ENCODE results near the gene MCF2L2. TPM values are rescaled to one million over a fixed set of nuclear protein-coding genes. Genes with fewer than 3 reads are reported as not detected.

Gene MCF2L2
- total and polyA plus RNA-seq, 2 experiments from 2014 or later: 6.7 to 14.6 TPM

DNA sequence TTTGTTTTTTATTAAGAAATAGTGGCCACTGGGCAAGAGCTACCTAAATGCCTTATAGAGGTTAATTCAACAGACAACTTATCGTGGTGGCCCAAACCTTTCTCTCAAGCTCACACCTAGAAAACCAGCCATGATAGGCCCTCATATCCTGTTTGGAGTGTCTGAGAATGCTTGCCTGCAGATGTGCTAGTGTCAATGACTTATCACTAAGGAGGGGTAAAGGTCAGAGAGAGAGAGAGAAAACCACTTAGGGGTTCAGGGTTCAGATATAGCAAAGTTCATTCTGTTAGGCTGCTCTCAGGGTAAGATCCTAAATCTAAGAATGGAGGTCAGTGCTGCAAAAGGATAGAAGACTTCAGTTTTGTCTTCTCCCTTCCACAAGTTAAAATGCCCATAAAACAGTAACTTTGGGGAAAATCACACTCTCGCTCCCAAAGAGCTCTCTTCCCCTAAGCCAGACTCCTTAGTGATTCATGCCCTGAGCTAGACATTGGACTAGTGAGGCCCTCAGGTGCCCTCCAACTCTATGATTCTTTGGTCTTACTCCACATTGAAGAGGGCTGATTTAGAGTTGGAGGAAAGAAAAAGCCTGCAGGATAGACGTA lies 205.7 kb downstream of the MCF2L2 start:
- no peaks in the 10 kb centered on the region for H4K20me1 ChIP-seq (replicated peaks; ENCODE audit: insufficient read depth)
- no peak for ATAC-seq
- H3K4me1 ChIP-seq (ENCODE audit: insufficient read depth): no peaks in the 10 kb centered on the region
- H3K4me2 ChIP-seq: no peak overlapping the region
- no peaks in the 10 kb centered on the region for H3K9me2 ChIP-seq (ENCODE audit: insufficient read depth)
- H3K27me3 ChIP-seq (ENCODE audit: insufficient read depth): no peaks in the 10 kb centered on the region
- no peak overlapping the region for H3K4me3 ChIP-seq
- Mint-ChIP-seq H3K4me1 (peaks cover 4% of the 10 kb centered on the region; the same call in 2 of the 3 replicates), H3K9me3 (no peaks in the 10 kb centered on the region), H3K27me3 (ENCODE audit: insufficient read depth, low read depth, poor library complexity) (no peaks in the 10 kb centered on the region), H3K36me3 (ENCODE audit: low read depth) (no peaks in the 10 kb centered on the region), H3K27ac (no peak overlapping the region), H3K4me3 (no peak overlapping the region)
- H3K27ac ChIP-seq (ENCODE audit: low read depth): no peak overlapping the region
- no peak overlapping the region for H2AFZ ChIP-seq
- TF ChIP-seq, protein P1, sequence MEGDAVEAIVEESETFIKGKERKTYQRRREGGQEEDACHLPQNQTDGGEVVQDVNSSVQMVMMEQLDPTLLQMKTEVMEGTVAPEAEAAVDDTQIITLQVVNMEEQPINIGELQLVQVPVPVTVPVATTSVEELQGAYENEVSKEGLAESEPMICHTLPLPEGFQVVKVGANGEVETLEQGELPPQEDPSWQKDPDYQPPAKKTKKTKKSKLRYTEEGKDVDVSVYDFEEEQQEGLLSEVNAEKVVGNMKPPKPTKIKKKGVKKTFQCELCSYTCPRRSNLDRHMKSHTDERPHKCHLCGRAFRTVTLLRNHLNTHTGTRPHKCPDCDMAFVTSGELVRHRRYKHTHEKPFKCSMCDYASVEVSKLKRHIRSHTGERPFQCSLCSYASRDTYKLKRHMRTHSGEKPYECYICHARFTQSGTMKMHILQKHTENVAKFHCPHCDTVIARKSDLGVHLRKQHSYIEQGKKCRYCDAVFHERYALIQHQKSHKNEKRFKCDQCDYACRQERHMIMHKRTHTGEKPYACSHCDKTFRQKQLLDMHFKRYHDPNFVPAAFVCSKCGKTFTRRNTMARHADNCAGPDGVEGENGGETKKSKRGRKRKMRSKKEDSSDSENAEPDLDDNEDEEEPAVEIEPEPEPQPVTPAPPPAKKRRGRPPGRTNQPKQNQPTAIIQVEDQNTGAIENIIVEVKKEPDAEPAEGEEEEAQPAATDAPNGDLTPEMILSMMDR (conservative IDR thresholded peaks at IDR 0.05; ENCODE audit: low read depth in 2 of 2): no peak
- TF ChIP-seq CREB1 (CRISPR knock-in tag; IDR thresholded peaks at IDR 0.05; ENCODE audit: low read depth): no peak
- TF ChIP-seq, protein P2, sequence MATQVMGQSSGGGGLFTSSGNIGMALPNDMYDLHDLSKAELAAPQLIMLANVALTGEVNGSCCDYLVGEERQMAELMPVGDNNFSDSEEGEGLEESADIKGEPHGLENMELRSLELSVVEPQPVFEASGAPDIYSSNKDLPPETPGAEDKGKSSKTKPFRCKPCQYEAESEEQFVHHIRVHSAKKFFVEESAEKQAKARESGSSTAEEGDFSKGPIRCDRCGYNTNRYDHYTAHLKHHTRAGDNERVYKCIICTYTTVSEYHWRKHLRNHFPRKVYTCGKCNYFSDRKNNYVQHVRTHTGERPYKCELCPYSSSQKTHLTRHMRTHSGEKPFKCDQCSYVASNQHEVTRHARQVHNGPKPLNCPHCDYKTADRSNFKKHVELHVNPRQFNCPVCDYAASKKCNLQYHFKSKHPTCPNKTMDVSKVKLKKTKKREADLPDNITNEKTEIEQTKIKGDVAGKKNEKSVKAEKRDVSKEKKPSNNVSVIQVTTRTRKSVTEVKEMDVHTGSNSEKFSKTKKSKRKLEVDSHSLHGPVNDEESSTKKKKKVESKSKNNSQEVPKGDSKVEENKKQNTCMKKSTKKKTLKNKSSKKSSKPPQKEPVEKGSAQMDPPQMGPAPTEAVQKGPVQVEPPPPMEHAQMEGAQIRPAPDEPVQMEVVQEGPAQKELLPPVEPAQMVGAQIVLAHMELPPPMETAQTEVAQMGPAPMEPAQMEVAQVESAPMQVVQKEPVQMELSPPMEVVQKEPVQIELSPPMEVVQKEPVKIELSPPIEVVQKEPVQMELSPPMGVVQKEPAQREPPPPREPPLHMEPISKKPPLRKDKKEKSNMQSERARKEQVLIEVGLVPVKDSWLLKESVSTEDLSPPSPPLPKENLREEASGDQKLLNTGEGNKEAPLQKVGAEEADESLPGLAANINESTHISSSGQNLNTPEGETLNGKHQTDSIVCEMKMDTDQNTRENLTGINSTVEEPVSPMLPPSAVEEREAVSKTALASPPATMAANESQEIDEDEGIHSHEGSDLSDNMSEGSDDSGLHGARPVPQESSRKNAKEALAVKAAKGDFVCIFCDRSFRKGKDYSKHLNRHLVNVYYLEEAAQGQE (IDR thresholded peaks at IDR 0.05; ENCODE audit: unreplicated experiment): no peak
- H3K79me2 ChIP-seq (replicated peaks; ENCODE audit: insufficient read depth): no peaks in the 10 kb centered on the region
- H3K36me3 ChIP-seq (ENCODE audit: insufficient read depth): no peaks in the 10 kb centered on the region
- H3F3A ChIP-seq (replicated peaks; ENCODE audit: low read depth): no peaks in the 10 kb centered on the region
- DNase-seq (ENCODE audit: low spot score): no peak

DNA sequence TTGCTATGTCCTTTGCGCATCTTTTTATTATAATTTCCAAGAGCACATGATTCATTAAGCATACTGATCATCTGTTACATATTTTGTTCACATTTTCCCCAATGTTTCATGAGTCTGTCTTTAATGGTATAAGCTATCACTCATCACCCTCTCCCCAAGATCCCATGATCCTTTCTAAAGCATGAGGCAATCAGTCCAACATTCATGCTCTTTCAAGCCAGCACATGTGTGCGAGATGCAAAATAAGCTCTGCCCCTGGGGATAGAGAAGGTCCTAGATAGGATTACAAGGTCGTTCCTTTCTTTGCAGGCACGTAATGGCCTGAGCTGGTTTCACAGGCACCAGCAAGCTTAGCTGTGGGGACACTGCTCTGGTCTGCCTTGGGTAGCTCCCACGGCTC lies 207.6 kb downstream of the MCF2L2 start:
- Histone ChIP-seq H3F3A (replicated peaks; ENCODE audit: low read depth) (no peaks in the 10 kb centered on the region), H4K20me1 (replicated peaks; ENCODE audit: insufficient read depth) (no peaks in the 10 kb centered on the region), H3K4me3 (no peak overlapping the region), H3K27me3 (ENCODE audit: insufficient read depth) (no peaks in the 10 kb centered on the region), H3K27ac (ENCODE audit: low read depth) (no peak overlapping the region), H3K79me2 (replicated peaks; ENCODE audit: insufficient read depth) (no peaks in the 10 kb centered on the region), H3K9me2 (ENCODE audit: insufficient read depth) (no peaks in the 10 kb centered on the region), H3K4me2 (no peak overlapping the region), H3K36me3 (ENCODE audit: insufficient read depth) (no peaks in the 10 kb centered on the region), H3K4me1 (ENCODE audit: insufficient read depth) (no peaks in the 10 kb centered on the region), H2AFZ (no peak overlapping the region)
- TF ChIP-seq EZH2 (IDR thresholded peaks at IDR 0.05; ENCODE audit: low read depth, unreplicated experiment): no peak
- no peak for TF ChIP-seq POLR2AphosphoS5 (IDR thresholded peaks at IDR 0.05; ENCODE audit: low read depth)
- no peak for TF ChIP-seq CREB1 (CRISPR knock-in tag; IDR thresholded peaks at IDR 0.05; ENCODE audit: low read depth)
- TF ChIP-seq, protein P2 (IDR thresholded peaks at IDR 0.05; ENCODE audit: unreplicated experiment): no peak
- no peak for TF ChIP-seq ZNF331 (CRISPR knock-in tag; IDR thresholded peaks at IDR 0.05; ENCODE audit: low read depth)
- TF ChIP-seq EZH2phosphoT487 (IDR thresholded peaks at IDR 0.05; ENCODE audit: unreplicated experiment): no peak
- TF ChIP-seq NANOG (IDR thresholded peaks at IDR 0.05; ENCODE audit: borderline replicate concordance): no peak
- Mint-ChIP-seq H3K27me3 (ENCODE audit: insufficient read depth, low read depth, poor library complexity) (no peaks in the 10 kb centered on the region), H3K9me3 (no peaks in the 10 kb centered on the region), H3K4me1 (peaks cover 4% of the 10 kb centered on the region; the same call in 2 of the 3 replicates), H3K36me3 (ENCODE audit: low read depth) (no peaks in the 10 kb centered on the region), H3K27ac (no peak overlapping the region), H3K4me3 (no peak overlapping the region)
- ATAC-seq: no peak
- DNase-seq (ENCODE audit: low spot score): no peak

Measured in GM23338 (cell line).